GM23338 (cell line): Measurements from ENCODE around the gene RPS3A. TPM values are rescaled to one million over a fixed set of nuclear protein-coding genes. Genes with fewer than 3 reads are reported as not detected.

Source experiments
- ATAC-seq: fragments of 200-7000 bp; cut with Tn5 transposase; 3 replicates; pipeline ENCODE4 v1.9.1; 2020
- DNase-seq: peaks from one replicate; pipeline ENCODE4 v3.0.0-alpha.2; 2015; ENCODE audit warnings: low spot score
- H2AFZ ChIP-seq: fragments of 200-600 bp; sonication (generic); 2 replicates; pipeline ENCODE4 v1.8.0; 2016; ENCODE audit warnings: antibody characterized with exemption, mild to moderate bottlenecking, moderate library complexity
- H3F3A ChIP-seq: fragments of 200-600 bp; sonication (generic); replicated peaks from 2 replicates; pipeline ENCODE4 v1.8.0; 2017; ENCODE audit warnings: antibody characterized with exemption, mixed run types, low read depth
- H3K27ac ChIP-seq: fragments of 200-600 bp; sonication (generic); 2 replicates; pipeline ENCODE4 v1.6.1; 2016; ENCODE audit warnings: low read depth
- H3K27me3 ChIP-seq: fragments of 200-600 bp; sonication (generic); 2 replicates; pipeline ENCODE4 v1.8.0; 2016; ENCODE audit warnings: mild to moderate bottlenecking, mixed run types, moderate library complexity; ENCODE audit not compliant: insufficient read depth
- H3K36me3 ChIP-seq: fragments of 200-600 bp; sonication (generic); 2 replicates; pipeline ENCODE4 v1.8.0; 2016; ENCODE audit warnings: mild to moderate bottlenecking; ENCODE audit not compliant: insufficient read depth
- H3K4me1 ChIP-seq: fragments of 200-600 bp; sonication (generic); 2 replicates; pipeline ENCODE4 v1.8.0; 2016; ENCODE audit warnings: mild to moderate bottlenecking, moderate library complexity; ENCODE audit not compliant: insufficient read depth
- H3K4me2 ChIP-seq: fragments of 200-600 bp; sonication (generic); 2 replicates; pipeline ENCODE4 v1.7.1; 2017; ENCODE audit warnings: mixed run types
- H3K4me3 ChIP-seq: fragments of 200-600 bp; sonication (generic); 2 replicates; pipeline ENCODE4 v1.6.1; 2016; ENCODE audit warnings: mixed run types
- H3K79me2 ChIP-seq: fragments of 200-600 bp; sonication (generic); replicated peaks from 2 replicates; pipeline ENCODE4 v1.8.0; 2017; ENCODE audit warnings: mild to moderate bottlenecking; ENCODE audit not compliant: insufficient read depth
- H3K9me2 ChIP-seq: fragments of 200-600 bp; sonication (generic); 2 replicates; pipeline ENCODE4 v1.8.0; 2017; ENCODE audit not compliant: insufficient read depth
- H4K20me1 ChIP-seq: fragments of 200-600 bp; sonication (generic); replicated peaks from 2 replicates; pipeline ENCODE4 v1.8.0; 2017; ENCODE audit warnings: mild to moderate bottlenecking; ENCODE audit not compliant: insufficient read depth
- H3K27ac Mint-ChIP-seq: 2 replicates; pipeline ENCODE4 v1.8.0; 2020; ENCODE audit warnings: inconsistent platforms, mild to moderate bottlenecking, moderate library complexity, mixed read lengths
- H3K27me3 Mint-ChIP-seq: 3 replicates; pipeline ENCODE4 v1.8.0; 2022; ENCODE audit warnings: low read depth, mild to moderate bottlenecking, moderate library complexity, mixed read lengths, inconsistent platforms; ENCODE audit not compliant: insufficient read depth, poor library complexity
- H3K36me3 Mint-ChIP-seq: 3 replicates; pipeline ENCODE4 v1.8.0; 2021; ENCODE audit warnings: low read depth, mild to moderate bottlenecking, inconsistent platforms, moderate library complexity, mixed read lengths
- H3K4me1 Mint-ChIP-seq: 3 replicates; pipeline ENCODE4 v1.8.0; 2020; ENCODE audit warnings: mild to moderate bottlenecking, inconsistent platforms, mixed read lengths
- H3K4me3 Mint-ChIP-seq: 3 replicates; pipeline ENCODE4 v1.8.0; 2021; ENCODE audit warnings: moderate library complexity, mild to moderate bottlenecking, inconsistent platforms, mixed read lengths
- H3K9me3 Mint-ChIP-seq: 3 replicates; pipeline ENCODE4 v1.8.0; 2020; ENCODE audit warnings: moderate library complexity, mild to moderate bottlenecking, inconsistent platforms, mixed read lengths
- CREB1 ChIP-seq: fragments of 250-450 bp; sonication (Bioruptor Pico); IDR thresholded peaks from 2 replicates; pipeline ENCODE4 v1.5.0; 2020; ENCODE audit warnings: low read depth, mild to moderate bottlenecking, moderate library complexity
- ETS1 ChIP-seq: IDR thresholded peaks from 2 replicates; pipeline ENCODE4 v1.6.1; 2016; ENCODE audit warnings: antibody characterized with exemption
- EZH2 ChIP-seq: fragments of 200-600 bp; sonication (generic); IDR thresholded peaks from one replicate; pipeline ENCODE4 v1.8.0; 2017; ENCODE audit warnings: antibody characterized with exemption, mild to moderate bottlenecking, low read depth; ENCODE audit not compliant: unreplicated experiment
- EZH2phosphoT487 ChIP-seq: fragments of 200-600 bp; sonication (generic); IDR thresholded peaks from one replicate; pipeline ENCODE4 v1.8.1; 2018; ENCODE audit warnings: antibody characterized with exemption; ENCODE audit not compliant: unreplicated experiment
- JUNB ChIP-seq: IDR thresholded peaks from one replicate; pipeline ENCODE4 v1.6.1; 2016; ENCODE audit warnings: antibody characterized with exemption; ENCODE audit not compliant: unreplicated experiment
- NANOG ChIP-seq: IDR thresholded peaks from 2 replicates; pipeline ENCODE4 v1.6.1; 2016; ENCODE audit warnings: antibody characterized with exemption, borderline replicate concordance
- POLR2AphosphoS5 ChIP-seq: IDR thresholded peaks from 2 replicates; pipeline ENCODE4 v1.6.1; 2016; ENCODE audit warnings: antibody characterized with exemption, low read depth
- STAT1 ChIP-seq: IDR thresholded peaks from one replicate; pipeline ENCODE4 v1.6.1; 2016; ENCODE audit warnings: antibody characterized with exemption; ENCODE audit not compliant: unreplicated experiment
- ZNF114 ChIP-seq: fragments of 250-450 bp; sonication (Bioruptor Pico); IDR thresholded peaks from 2 replicates; pipeline ENCODE4 v1.5.0; 2020; ENCODE audit warnings: mild to moderate bottlenecking, moderate library complexity
- ZNF331 ChIP-seq: fragments of 250-450 bp; sonication (Bioruptor Pico); IDR thresholded peaks from 2 replicates; pipeline ENCODE4 v1.5.0; 2020; ENCODE audit warnings: low read depth, mild to moderate bottlenecking, moderate library complexity
- ZNF462 ChIP-seq: fragments of 250-450 bp; sonication (Bioruptor Pico); IDR thresholded peaks from 2 replicates; pipeline ENCODE4 v1.5.0; 2020; ENCODE audit warnings: mild to moderate bottlenecking, moderate library complexity
- polyA plus RNA-seq: library from polyadenylated mRNA; unstranded; fragments of >200 nt; fragmentation: Nextera tagmentation; extraction: Ambion mirVana; gene quantifications from 2 replicates; pipeline ENCODE4 v1.2.1, GENCODE V29; 2016
- total RNA-seq: library from RNA; depleted of rRNA; stranded (reverse); fragments of >200 nt; shearing (Covaris generic); gene quantifications from 2 replicates; pipeline ENCODE4 v1.2.3, GENCODE V29; 2014
- TF ChIP-seq, protein P1 (sequence below): IDR thresholded peaks from one replicate; pipeline ENCODE4 v1.6.1; 2018; ENCODE audit warnings: antibody characterized with exemption; ENCODE audit not compliant: unreplicated experiment

The RPS3A gene
- total and polyA plus RNA-seq, 2 experiments from 2014 or later, result 2,486 to 3,506 TPM

DNA sequence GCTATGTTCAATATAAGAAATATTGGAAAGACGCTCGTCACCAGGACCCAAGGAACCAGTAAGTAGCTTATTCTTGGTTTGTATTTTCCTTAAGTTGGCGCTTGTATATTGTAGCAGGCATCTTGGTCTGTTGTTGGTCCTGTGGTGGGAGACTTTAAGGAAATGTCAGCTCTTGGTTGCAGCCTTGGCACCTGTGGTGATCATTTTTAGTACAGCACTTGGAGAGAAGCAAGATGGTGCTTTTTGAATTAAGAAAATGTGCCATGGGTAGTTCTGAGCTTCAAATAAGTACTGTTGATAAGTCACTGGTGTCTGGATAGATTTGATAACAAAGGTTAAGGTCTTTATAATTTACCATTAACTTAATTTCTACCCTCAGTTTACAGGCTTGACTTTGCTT is 1.1 kb downstream of the RPS3A start (continued):
- TF ChIP-seq ZNF462 (CRISPR knock-in tag) (no peak), STAT1 (no peak), EZH2 (no peak), EZH2phosphoT487 (no peak), CREB1 (CRISPR knock-in tag) (no peak), ZNF114 (CRISPR knock-in tag) (no peak), NANOG (no peak)

DNA sequence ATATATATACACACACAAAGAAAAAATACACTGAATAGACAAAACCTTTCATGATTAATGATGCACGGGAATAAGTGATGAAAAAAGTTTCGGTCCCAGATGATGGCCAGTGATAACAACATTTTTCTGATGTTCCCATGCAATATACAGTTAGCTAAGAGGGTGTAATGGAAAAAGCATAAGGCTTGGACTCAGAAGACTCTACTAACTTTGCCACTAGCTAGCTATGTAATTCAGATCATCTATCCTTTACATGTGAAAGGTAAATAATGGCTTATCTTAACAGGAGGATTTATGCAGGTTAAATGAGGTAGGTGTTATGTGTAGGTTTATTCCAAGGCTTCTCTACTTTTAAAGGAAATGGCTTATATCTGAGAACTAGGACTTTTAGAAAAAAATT is 4.3 kb downstream of the RPS3A start:
- Histone ChIP-seq H3K79me2 (peaks cover 44% of the 10 kb centered on the region), H3K4me1 (peaks cover 23% of the 10 kb centered on the region), H3K4me2 (no peak overlapping the region), H3F3A (peaks cover 60% of the 10 kb centered on the region), H3K36me3 (peaks cover 72% of the 10 kb centered on the region), H3K4me3 (no peak overlapping the region), H3K9me2 (no peaks in the 10 kb centered on the region), H4K20me1 (peaks cover 46% of the 10 kb centered on the region), H3K27ac (peak overlapping the region; percentile 90), H2AFZ (no peak overlapping the region), H3K27me3 (no peaks in the 10 kb centered on the region)
- Mint-ChIP-seq H3K36me3 (peaks cover 94% of the 10 kb centered on the region), H3K9me3 (peaks cover 3% of the 10 kb centered on the region; the same call in 1 of the 3 replicates), H3K4me1 (peaks cover 15% of the 10 kb centered on the region), H3K4me3 (no peak overlapping the region), H3K27ac (0 out of 2 replicates have a peak overlapping the region, but pooled peaks have one; percentile 56), H3K27me3 (peaks cover 25% of the 10 kb centered on the region)
- ATAC-seq, result no peak
- no peak for DNase-seq
- no peak for TF ChIP-seq EZH2phosphoT487
- TF ChIP-seq EZH2, result no peak
- no peak for TF ChIP-seq POLR2AphosphoS5
- TF ChIP-seq, protein P1, sequence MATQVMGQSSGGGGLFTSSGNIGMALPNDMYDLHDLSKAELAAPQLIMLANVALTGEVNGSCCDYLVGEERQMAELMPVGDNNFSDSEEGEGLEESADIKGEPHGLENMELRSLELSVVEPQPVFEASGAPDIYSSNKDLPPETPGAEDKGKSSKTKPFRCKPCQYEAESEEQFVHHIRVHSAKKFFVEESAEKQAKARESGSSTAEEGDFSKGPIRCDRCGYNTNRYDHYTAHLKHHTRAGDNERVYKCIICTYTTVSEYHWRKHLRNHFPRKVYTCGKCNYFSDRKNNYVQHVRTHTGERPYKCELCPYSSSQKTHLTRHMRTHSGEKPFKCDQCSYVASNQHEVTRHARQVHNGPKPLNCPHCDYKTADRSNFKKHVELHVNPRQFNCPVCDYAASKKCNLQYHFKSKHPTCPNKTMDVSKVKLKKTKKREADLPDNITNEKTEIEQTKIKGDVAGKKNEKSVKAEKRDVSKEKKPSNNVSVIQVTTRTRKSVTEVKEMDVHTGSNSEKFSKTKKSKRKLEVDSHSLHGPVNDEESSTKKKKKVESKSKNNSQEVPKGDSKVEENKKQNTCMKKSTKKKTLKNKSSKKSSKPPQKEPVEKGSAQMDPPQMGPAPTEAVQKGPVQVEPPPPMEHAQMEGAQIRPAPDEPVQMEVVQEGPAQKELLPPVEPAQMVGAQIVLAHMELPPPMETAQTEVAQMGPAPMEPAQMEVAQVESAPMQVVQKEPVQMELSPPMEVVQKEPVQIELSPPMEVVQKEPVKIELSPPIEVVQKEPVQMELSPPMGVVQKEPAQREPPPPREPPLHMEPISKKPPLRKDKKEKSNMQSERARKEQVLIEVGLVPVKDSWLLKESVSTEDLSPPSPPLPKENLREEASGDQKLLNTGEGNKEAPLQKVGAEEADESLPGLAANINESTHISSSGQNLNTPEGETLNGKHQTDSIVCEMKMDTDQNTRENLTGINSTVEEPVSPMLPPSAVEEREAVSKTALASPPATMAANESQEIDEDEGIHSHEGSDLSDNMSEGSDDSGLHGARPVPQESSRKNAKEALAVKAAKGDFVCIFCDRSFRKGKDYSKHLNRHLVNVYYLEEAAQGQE, result no peak
- TF ChIP-seq NANOG, result no peak
- TF ChIP-seq JUNB, result no peak
- TF ChIP-seq CREB1 (CRISPR knock-in tag), result no peak
- TF ChIP-seq ETS1, result no peak
- no peak for TF ChIP-seq STAT1
- TF ChIP-seq ZNF331 (CRISPR knock-in tag), result no peak
- no peak for TF ChIP-seq ZNF114 (CRISPR knock-in tag)
